Upper lobe of left lung (tissue), 6 donors: ENCODE results near the gene BRAT1. TPM values are rescaled to one million over a fixed set of nuclear protein-coding genes. Genes with fewer than 3 reads are reported as not detected.

Source experiments
- ATAC-seq, 2 donors: fragments of 200-7000 bp; cut with Tn5 transposase; one replicate each; pipeline ENCODE4 v1.9.1; 2022; ENCODE audit warnings: mild to moderate bottlenecking in 2 of 2, moderate library complexity in 2 of 2; ENCODE audit not compliant: low FRiP score in 2 of 2
- DNase-seq, 2 donors: peaks; one replicate each; pipeline ENCODE4 v3.0.0-alpha.2; 2019 to 2020
- H3K27ac ChIP-seq, 4 donors: fragments of 200-600 bp; sonication (generic); one replicate each; pipeline ENCODE4 v1.5.1; 2016 to 2019
- H3K27me3 ChIP-seq, 4 donors: fragments of 200-600 bp; sonication (generic); one replicate each; pipeline ENCODE4 v1.5.1; 2017 to 2019
- H3K36me3 ChIP-seq, 4 donors: fragments of 200-600 bp; sonication (generic); one replicate each; pipeline ENCODE4 v1.5.1; 2016 to 2019
- H3K4me1 ChIP-seq, 4 donors: fragments of 200-600 bp; sonication (generic); one replicate each; pipeline ENCODE4 v1.5.1; 2018 to 2019
- H3K4me3 ChIP-seq, 4 donors: fragments of 200-600 bp; sonication (generic); one replicate each; pipeline ENCODE4 v1.5.1; 2017 to 2019; ENCODE audit warnings: mild to moderate bottlenecking in 2 of 4, moderate library complexity in 1 of 4
- H3K9me3 ChIP-seq, 4 donors: fragments of 200-600 bp; sonication (generic); one replicate each; pipeline ENCODE4 v1.5.1; 2018 to 2019
- CTCF ChIP-seq, 6 experiments: fragments of 450-650 bp in 4 of 6; fragments of 200-600 bp in 2 of 6; sonication (generic) in 2 of 6; IDR thresholded peaks; one replicate each; pipeline ENCODE4 v1.5.1; 2016 to 2019; ENCODE audit warnings: antibody characterized with exemption in 6 of 6
- EP300 ChIP-seq, 4 donors: sonication (generic); formaldehyde crosslinking; IDR thresholded peaks; one replicate each; pipeline ENCODE4 v1.5.1; 2017; ENCODE audit warnings: antibody characterized with exemption in 4 of 4, control low read depth in 2 of 4
- POLR2A ChIP-seq, 4 donors: fragments of 450-650 bp; IDR thresholded peaks; one replicate each; pipeline ENCODE4 v1.5.1; 2016 to 2017; ENCODE audit warnings: antibody characterized with exemption in 4 of 4, mild to moderate bottlenecking in 2 of 4
- POLR2AphosphoS5 ChIP-seq, 2 donors: sonication (generic); formaldehyde crosslinking; IDR thresholded peaks; one replicate each; pipeline ENCODE4 v1.5.1; 2017; ENCODE audit warnings: antibody characterized with exemption in 2 of 2
- WGBS, 2 donors: methylation state at CpG; one replicate each; pipeline ENCODE4 v1.1.5; 2017 to 2018; 5-methylcytosine and 5-hydroxymethylcytosine counted together
- total RNA-seq, 6 donors: library from RNA; depleted of rRNA in 4 of 6; stranded (reverse); fragments of >200 nt in 4 of 6; gene quantifications; one replicate each; pipeline versions ENCODE4 v1.1.0 to v1.2.1, GENCODE V29; 2016 to 2021
- donor health status: DM: no; HTN: no; CAD: no; lungs with moderate emphysema.
- donor health status: DM: no; HTN: yes; CAD: no; lungs with severe emphysema.

Gene BRAT1
- total RNA-seq, 6 donors from 2014 or later = 23.9 to 68.3 (median 31.0) TPM

- Histone ChIP-seq H3K36me3 (no peaks in the 10 kb centered on the region), H3K4me1 (peaks cover 17 to 19% (median 18%) of the 10 kb centered on the region in 4 donors), H3K27me3 (no peaks in the 10 kb centered on the region), H3K4me3 (no peak overlapping the region), H3K9me3 (no peaks in the 10 kb centered on the region), H3K27ac (no peak overlapping the region)
- WGBS, 2 donors = 85 to 89% methylated on average over 11 to 21 of the region's 21 CpGs
- ATAC-seq = no peak
- TF ChIP-seq POLR2AphosphoS5 (IDR thresholded peaks at IDR 0.05) (no peak), CTCF (IDR thresholded peaks at IDR 0.05) (no peak), EP300 (IDR thresholded peaks at IDR 0.05) (no peak), POLR2A (IDR thresholded peaks at IDR 0.05) (no peak)
- peak in 1 of 2 donors; percentile 60 for DNase-seq
Measured at GRCh38 chr7:2504128-2504888, 51.0 kb downstream of the BRAT1 start.

GRCh38 chr7:2503056-2503941 lies 52.0 kb downstream of the BRAT1 start:
- Histone ChIP-seq H3K27ac (no peak overlapping the region), H3K36me3 (no peaks in the 10 kb centered on the region), H3K4me1 (peaks cover 7 to 9% (median 9%) of the 10 kb centered on the region in 4 donors), H3K4me3 (no peak overlapping the region), H3K27me3 (no peaks in the 10 kb centered on the region), H3K9me3 (no peaks in the 10 kb centered on the region)
- WGBS, 2 donors = 73 to 88% methylated on average over 15 to 20 of the region's 25 CpGs
- peak in 1 of 2 donors; percentile 71 for DNase-seq
- no peak for ATAC-seq
- no peak for TF ChIP-seq EP300 (IDR thresholded peaks at IDR 0.05)

- H3K36me3 ChIP-seq = no peaks in the 10 kb centered on the region
- TF ChIP-seq POLR2AphosphoS5 (IDR thresholded peaks at IDR 0.05) (no peak), CTCF (IDR thresholded peaks at IDR 0.05) (no peak), EP300 (IDR thresholded peaks at IDR 0.05) (no peak), POLR2A (IDR thresholded peaks at IDR 0.05) (no peak)
- whole genome bisulfite sequencing, 2 donors = 92% methylated on average over 6 to 13 of the region's 13 CpGs
- H3K9me3 ChIP-seq = no peaks in the 10 kb centered on the region
- DNase-seq (peak in 1 of 2 donors; percentile 57), ATAC-seq (no peak)
- H3K27me3 ChIP-seq = no peaks in the 10 kb centered on the region
- peaks cover under 1 to 6% (median 2%) of the 10 kb centered on the region in 4 donors for H3K4me1 ChIP-seq
- H3K4me3 ChIP-seq = no peak overlapping the region
- H3K27ac ChIP-seq = no peak overlapping the region
Measured at GRCh38 chr7:2502647-2502966, 52.7 kb downstream of the BRAT1 start.

- WGBS, 2 donors = 85 to 87% methylated on average over 2 to 8 of the region's 9 CpGs
- ATAC-seq (no peak), DNase-seq (peak in 1 of 2 donors; percentile 50)
- Histone ChIP-seq H3K4me3 (no peak overlapping the region), H3K9me3 (no peaks in the 10 kb centered on the region), H3K27me3 (no peaks in the 10 kb centered on the region), H3K27ac (no peak overlapping the region), H3K4me1 (peaks cover 0 to 6% (median 0%) of the 10 kb centered on the region in 4 donors), H3K36me3 (no peaks in the 10 kb centered on the region)
- no peak for TF ChIP-seq POLR2AphosphoS5 (IDR thresholded peaks at IDR 0.05)
- no peak for TF ChIP-seq POLR2A (IDR thresholded peaks at IDR 0.05)
- TF ChIP-seq CTCF (IDR thresholded peaks at IDR 0.05) = no peak
- no peak for TF ChIP-seq EP300 (IDR thresholded peaks at IDR 0.05)
Measured at GRCh38 chr7:2501947-2502646, 53.2 kb downstream of the BRAT1 start.

- Histone ChIP-seq H3K9me3 (no peaks in the 10 kb centered on the region), H3K27ac (no peak overlapping the region), H3K36me3 (no peaks in the 10 kb centered on the region), H3K4me1 (peaks cover 0 to 6% (median 0%) of the 10 kb centered on the region in 4 donors), H3K27me3 (no peaks in the 10 kb centered on the region), H3K4me3 (no peak overlapping the region)
- no peak for TF ChIP-seq POLR2AphosphoS5 (IDR thresholded peaks at IDR 0.05)
- TF ChIP-seq EP300 (IDR thresholded peaks at IDR 0.05) = no peak
- no peak for TF ChIP-seq CTCF (IDR thresholded peaks at IDR 0.05)
- TF ChIP-seq POLR2A (IDR thresholded peaks at IDR 0.05) = no peak
- DNase-seq = no peak
- no peak for ATAC-seq
- 89 to 94% methylated on average over 6 to 12 of the region's 12 CpGs for WGBS, 2 donors
Measured at GRCh38 chr7:2500701-2501100, 54.6 kb downstream of the BRAT1 start.
